NB4 (cell line): Measurements from ENCODE around the gene SFRP5.

Experiments used
- DNase-seq: peaks from one replicate; pipeline ENCODE4 v3.0.0; 2010; ENCODE audit warnings: low read depth
- H3K4me3 ChIP-seq: one replicate; pipeline ENCODE4 v1.5.1; 2011; ENCODE audit warnings: mild to moderate bottlenecking, low read depth, low read length, moderate library complexity
- MYC ChIP-seq: IDR thresholded peaks from 2 replicates; pipeline ENCODE4 v1.6.1; 2011; ENCODE audit warnings: low read depth, low read length
- POLR2A ChIP-seq: IDR thresholded peaks from 2 replicates; pipeline ENCODE4 v1.6.1; 2011; ENCODE audit warnings: mild to moderate bottlenecking; ENCODE audit not compliant: insufficient read length; ENCODE audit errors: extremely low read depth
- TF ChIP-seq, protein P1 (sequence below): IDR thresholded peaks from 2 replicates; pipeline ENCODE4 v1.6.1; 2011; ENCODE audit warnings: low read depth, low read length
- TF ChIP-seq, protein P2 (sequence below): IDR thresholded peaks from one replicate; pipeline ENCODE4 v1.5.1; 2012; ENCODE audit warnings: low read depth, low read length

The SFRP5 gene

DNA sequence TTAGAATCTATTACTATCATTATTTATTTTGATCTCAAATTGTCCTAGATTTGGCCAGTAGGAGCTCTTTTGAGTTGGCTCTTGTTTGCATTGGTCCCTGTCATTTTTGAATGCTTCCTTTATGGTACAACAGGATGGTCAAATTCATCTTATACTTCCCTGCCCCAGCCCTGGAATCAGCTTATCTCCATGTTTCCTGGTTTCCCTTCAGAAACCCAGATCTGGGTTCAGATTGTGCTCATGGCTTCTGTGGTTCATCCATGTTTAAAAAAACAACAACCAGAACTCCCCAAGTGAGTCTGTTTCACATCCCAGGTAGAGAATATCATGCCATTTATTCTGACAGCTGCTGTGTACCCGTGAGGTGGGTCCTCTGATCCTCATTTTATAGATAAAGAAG, 24.2 kb downstream of the SFRP5 start:
- TF ChIP-seq MYC, result no peak
- TF ChIP-seq, protein P1, sequence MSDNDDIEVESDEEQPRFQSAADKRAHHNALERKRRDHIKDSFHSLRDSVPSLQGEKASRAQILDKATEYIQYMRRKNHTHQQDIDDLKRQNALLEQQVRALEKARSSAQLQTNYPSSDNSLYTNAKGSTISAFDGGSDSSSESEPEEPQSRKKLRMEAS, result no peak
- TF ChIP-seq, protein P2, sequence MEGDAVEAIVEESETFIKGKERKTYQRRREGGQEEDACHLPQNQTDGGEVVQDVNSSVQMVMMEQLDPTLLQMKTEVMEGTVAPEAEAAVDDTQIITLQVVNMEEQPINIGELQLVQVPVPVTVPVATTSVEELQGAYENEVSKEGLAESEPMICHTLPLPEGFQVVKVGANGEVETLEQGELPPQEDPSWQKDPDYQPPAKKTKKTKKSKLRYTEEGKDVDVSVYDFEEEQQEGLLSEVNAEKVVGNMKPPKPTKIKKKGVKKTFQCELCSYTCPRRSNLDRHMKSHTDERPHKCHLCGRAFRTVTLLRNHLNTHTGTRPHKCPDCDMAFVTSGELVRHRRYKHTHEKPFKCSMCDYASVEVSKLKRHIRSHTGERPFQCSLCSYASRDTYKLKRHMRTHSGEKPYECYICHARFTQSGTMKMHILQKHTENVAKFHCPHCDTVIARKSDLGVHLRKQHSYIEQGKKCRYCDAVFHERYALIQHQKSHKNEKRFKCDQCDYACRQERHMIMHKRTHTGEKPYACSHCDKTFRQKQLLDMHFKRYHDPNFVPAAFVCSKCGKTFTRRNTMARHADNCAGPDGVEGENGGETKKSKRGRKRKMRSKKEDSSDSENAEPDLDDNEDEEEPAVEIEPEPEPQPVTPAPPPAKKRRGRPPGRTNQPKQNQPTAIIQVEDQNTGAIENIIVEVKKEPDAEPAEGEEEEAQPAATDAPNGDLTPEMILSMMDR, result no peak
- no peak for TF ChIP-seq POLR2A
- no peak for DNase-seq
- H3K4me3 ChIP-seq, result no peak overlapping the region

DNA sequence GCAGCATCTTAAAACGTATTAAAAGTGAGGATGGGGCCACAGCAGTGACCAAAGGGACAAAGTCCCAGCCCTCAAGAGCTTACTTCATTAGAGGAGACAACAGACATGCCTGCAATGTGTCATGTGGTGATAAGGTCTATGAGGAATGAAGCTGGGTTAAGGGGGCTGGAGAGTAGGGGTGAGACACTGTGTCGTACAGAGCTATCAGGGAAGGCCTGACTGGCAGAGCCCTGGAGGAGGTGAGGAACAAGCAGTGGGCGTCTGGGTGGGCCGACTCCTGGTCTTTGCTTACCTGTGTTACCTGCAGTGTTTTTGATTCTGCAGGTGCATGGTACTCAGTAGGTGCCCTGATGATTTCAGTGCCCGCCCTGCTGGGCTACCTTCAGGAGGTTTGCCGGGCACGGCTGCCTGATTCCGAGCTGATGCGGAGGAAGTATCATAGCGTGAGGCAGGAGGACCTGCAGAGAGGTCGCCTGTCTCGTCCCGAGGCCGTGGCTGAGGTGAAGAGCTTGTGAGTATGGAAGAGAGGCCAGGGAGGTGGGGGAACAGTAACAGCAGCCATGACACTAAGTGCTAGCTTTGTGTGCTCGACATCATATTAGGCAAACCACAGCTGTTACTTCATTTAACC, 27.3 kb downstream of the SFRP5 start:
- TF ChIP-seq MYC, result no peak
- TF ChIP-seq, protein P2, result no peak
- TF ChIP-seq, protein P1, result no peak
- TF ChIP-seq POLR2A, result no peak
- no peak overlapping the region for H3K4me3 ChIP-seq
- no peak for DNase-seq

DNA sequence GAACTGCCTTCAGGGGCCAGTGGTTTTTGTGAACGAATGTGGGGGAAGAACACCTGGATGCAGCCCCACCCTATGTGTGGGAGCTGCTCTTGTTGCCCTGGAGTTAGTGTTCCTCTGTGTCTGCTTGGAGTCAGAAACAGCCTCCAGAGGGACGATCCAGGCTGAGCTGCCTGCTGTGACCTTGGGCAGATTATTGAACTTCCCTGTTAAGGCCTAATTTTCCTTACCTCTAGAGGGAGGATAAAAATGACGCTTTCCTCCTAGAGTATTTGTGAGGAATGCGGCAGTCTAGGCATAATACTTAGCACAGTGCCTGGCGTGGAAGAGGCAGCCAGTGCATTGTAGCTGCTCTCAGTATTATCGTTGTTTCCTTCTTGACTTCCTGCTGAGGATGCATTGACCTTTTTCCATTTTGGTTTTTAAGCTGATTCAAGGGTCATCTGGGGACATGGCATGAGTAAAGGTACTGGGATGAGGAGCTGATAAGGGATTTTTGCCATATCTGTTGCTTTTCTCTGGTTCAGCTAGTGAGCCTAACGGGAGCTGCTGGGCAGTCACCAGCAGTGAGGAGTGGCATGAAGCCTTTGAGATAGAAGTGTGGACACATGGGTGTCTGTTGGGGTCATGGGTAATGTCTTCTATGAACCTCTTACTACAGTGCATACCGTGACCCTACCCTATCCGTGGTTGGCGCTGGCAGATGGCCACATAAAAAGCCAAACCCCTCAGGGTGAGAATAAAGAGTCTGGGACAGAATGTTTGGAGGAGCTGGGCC, 28.4 kb downstream of the SFRP5 start:
- no peak for DNase-seq
- TF ChIP-seq MYC (no peak), POLR2A (no peak)
- TF ChIP-seq, protein P2, result no peak
- TF ChIP-seq, protein P1, result no peak
- H3K4me3 ChIP-seq, result no peak overlapping the region

DNA sequence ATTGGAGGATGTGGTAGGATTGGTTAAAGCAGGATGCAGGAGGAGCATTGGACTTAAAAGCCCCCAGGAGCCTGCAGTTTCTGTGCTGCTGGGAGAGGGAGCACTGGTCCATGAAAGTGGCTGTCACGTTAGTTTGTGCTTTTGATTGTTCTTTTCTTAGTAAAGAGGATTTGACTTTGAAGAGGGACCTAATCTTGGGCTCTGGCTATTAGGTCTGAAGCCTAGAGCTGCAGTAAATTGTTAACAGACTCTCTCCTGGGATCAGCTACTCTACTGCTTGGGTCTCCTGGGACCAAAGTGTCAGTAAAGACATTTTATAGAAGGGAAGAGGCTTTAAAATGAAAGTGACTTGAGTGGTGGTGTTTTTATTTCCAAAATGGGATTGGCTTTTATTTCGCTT, 31.2 kb downstream of the SFRP5 start:
- TF ChIP-seq, protein P2, result no peak
- no peak for TF ChIP-seq POLR2A
- TF ChIP-seq MYC, result no peak
- TF ChIP-seq, protein P1, result no peak
- peak; percentile 40 for DNase-seq
- no peak overlapping the region for H3K4me3 ChIP-seq

DNA sequence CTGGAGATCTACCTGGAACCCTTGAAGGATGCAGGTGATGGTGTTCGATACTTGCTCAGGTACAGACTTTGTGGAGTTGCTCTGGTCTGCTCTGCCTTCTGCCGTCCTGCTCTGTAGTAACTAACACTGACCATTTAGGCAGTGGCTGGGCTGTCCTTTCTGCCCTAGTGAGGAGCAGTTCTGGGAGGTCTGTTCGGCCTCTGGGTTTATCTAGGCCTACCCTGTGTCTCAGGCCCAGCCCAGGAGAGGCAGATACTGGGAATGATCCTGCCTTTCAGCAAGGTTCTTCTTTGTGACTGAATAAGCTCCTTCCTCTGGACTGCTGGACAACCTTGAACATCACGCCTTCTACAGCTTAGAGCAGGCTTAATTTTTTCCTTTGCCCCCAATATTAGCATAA, 33.2 kb downstream of the SFRP5 start:
- H3K4me3 ChIP-seq, result peak overlapping the region; percentile 81

More for the DNA sequence above, 33.2 kb downstream of the SFRP5 start:
- DNase-seq, result no peak
- TF ChIP-seq, protein P1, result no peak
- TF ChIP-seq POLR2A (no peak), MYC (no peak)
- TF ChIP-seq, protein P2, result no peak
